Activated CD4-positive, alpha-beta T cell treated with anti-CD3 and anti-CD28 coated beads, Interleukin-2, amount 50 U/mL, for 4 hours (primary cell): ENCODE measurements around the gene POLR1G.
A peak's percentile ranks its signal among the peaks of the same experiment; 100 is the strongest.
"Not testable (repeated sequence)": the region's sequence is repeated elsewhere in the genome, so short reads cannot be mapped to it uniquely, and the experiment has no call there.

Experiments used
- DNase-seq, 2 experiments: peaks; one replicate each; pipeline ENCODE4 v3.0.0-alpha.2; 2020

The POLR1G gene

GRCh38 chr19:45401815-45402214 lies 4.6 kb upstream of the POLR1G start:
- no peak for DNase-seq

DNA sequence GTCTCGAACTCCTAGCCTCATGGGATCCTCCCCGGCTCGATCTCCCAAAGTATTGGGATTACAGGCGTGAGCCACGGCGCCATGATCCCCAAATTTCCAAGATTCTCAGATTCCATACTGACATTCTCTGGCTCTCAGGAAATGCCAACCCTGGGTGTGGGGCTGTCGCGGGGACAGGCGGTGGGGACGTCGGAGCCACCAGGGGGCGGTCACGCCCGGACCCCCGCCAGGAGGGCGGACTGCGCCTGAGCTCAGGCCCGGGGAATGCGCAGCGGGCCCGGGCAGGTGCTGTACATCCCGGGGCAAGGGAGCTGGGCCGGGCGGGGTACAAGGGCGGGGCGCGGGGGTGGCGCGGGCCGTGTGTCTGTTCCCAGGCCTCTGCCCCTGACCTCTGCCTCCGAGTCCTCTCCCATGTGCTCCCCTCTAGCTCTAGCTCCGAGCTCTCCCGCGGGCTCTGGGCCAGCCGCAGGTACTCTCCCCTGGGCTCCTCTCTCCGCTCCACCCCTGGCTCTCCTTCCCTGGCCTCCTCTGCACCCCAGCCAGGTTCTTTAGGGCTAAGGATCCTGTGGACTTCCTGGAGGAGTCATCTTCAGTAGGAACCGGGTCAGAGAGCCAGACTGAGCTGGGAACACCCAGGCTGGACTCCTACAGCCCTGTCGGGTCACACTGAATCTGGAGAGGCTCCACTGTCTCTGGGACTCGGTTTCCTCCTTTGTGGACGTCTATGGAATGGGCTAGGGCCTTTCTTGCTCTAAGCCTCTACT lies 4.0 kb upstream of the POLR1G start:
- DNase-seq = no peak

GRCh38 chr19:45403272-45403671 lies 3.2 kb upstream of the POLR1G start:
- DNase-seq = no peak

GRCh38 chr19:45403781-45404556 lies 2.5 kb upstream of the POLR1G start:
- DNase-seq = peak; percentile 55 to 56

DNA sequence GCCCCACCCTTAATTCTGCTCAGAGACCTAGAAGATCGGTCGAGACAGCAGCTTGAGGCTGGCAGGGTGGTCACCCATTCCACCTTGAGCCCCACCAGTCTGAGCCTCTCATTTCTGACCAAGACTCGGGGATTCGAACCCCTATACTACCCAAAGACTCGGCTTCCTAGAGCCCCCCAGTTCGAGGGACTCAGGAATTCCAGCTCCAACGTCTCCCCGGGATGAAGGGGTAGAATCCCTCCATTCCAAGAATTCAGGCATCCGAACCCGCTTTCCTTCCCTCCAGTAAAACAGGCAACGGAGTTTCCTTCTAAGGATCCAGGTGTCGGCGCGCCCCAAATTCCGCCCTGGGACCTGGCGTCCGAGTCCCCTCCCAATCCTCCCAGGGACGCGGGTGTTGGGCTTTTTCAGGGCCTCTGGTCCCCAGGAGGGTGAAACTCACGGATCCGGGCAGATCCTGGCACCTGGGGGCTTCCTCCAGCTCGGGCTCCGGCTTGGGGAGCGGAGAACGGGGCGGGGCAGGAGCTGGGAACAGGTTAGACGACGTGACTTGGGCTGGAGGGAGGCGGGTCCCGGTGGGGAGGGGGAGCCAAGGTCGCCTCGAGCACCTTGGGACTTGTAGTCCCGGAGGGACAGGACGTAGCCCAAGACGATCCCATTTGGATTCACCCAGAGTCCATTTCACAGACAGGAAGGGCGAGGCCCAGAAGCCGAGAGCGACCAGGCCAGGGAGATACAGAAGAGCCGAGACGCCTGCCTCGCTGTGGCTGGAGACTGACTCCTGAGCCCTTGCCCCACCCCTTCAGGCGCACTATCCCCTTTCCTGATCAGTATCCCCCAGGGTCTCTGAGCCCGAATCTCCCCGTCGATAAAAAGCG lies 1.6 kb upstream of the POLR1G start, which contains the start of gene PPP1R13L:
Gene PPP1R13L, minus strand, starts transcription at position 513 of the 878 bp plus-strand sequence. CDS start 6,751 bp downstream, outside the sequence.
- DNase-seq = peak; percentile 39 to 41

- peak; percentile 77 to 81 for DNase-seq
Measured at GRCh38 chr19:45405435-45406225, 814 bp upstream of the POLR1G start.

DNA sequence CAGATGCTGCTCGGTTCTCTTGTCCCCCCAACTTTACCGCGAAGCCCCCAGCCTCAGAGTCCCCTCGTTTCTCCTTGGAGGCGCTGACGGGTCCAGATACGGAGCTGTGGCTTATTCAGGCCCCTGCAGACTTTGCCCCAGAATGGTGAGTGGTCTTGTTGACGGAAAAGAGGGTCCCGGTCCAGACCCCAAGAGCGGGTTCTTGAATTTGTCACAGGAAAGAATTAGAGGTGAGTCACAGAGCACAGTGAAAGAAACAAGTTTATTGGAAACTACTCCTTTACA lies 589 bp downstream of the POLR1G start:
- no peak for DNase-seq

DNA sequence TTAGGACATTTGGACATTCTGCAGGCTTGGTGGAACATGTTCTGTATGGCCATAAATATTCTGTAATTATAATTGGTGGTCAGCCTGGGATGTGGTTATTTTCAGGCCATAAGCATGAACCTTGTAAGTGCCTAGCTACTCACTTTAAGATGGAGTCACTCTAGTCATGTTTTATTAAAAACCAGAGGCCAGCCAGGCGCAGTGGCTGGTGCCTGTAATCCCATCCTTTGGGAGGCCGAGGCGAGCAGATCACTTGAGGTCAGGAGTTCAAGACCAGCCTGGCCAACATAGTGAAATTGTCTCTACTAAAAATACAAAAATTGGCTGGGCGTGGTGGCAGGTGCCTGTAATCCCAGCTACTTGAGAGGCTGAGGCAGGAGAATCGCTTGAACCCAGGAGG lies 1.1 kb downstream of the POLR1G start:
- DNase-seq = not testable (repeated sequence)

DNA sequence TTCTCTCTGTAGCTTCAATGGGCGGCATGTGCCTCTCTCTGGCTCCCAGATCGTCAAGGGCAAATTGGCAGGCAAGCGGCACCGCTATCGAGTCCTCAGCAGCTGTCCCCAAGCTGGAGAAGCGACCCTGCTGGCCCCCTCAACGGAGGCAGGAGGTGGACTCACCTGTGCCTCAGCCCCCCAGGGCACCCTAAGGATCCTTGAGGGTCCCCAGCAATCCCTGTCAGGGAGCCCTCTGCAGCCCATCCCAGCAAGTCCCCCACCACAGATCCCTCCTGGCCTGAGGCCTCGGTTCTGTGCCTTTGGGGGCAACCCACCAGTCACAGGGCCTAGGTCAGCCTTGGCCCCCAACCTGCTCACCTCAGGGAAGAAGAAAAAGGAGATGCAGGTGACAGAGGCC lies 1.7 kb downstream of the POLR1G start:
- DNase-seq = no peak

GRCh38 chr19:45408830-45409556 lies 2.5 kb downstream of the POLR1G start:
- no peak for DNase-seq

- no peak for DNase-seq
Measured at GRCh38 chr19:45409557-45409920, 3.1 kb downstream of the POLR1G start.

DNA sequence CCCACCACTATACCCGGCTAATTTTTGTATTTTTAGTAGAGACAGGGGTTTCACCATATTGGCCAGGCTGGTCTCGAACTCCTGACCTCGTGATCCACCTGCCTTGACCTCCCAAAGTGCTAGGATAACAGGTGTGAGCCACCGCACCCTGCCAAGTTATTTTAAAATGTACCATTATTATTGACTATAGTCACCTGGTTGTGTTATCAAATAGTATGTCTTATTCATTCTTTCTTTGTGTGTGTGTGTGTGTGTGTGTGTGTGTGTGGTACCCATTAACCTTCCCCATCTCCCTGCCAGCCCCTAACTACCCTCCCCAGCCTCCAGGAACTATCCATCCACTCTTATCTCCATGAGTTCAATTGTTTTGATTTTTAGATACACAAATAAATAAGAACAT lies 3.9 kb downstream of the POLR1G start:
- not testable (repeated sequence) for DNase-seq

DNA sequence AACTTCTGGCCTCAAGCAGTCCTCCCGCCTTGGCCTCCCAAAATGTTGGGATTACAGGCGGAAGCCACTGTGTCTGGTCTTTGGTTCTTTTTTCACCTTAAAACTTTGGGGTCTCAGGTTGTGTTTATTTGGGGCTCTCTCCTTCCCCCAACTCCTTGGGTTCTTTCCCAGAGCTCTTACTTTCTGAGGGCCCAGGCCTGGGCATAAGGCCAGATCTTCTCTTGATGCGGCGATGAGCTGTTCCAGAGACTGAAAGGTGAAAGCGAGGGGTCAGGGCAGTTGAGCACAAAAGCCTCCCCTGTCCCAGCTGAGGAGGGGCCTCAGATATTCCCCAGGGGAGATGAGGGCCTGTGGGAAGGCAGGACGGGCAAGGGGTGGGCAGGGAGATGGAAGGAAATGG lies 7.1 kb downstream of the POLR1G start:
- no peak for DNase-seq

DNA sequence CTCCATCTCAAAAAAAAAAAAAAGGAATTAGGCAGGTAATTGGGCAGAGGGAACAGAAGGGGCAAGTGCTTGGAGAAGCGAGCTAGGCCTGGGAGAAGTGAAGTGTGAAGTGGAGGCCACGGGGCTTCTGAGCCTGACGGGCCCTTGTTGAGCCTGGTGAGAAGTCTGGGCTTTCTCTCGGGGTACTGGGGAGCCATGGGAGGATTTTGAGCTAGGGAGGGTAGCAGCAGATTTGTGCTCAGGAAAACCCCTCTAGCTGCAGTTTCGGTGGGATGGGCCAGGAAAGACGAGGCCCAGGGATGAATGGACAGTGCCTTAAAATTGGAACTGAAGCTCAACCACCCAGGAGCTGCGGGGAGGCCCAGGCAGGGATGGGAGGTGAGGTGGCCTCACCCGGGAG lies 8.0 kb downstream of the POLR1G start:
- no peak for DNase-seq

- DNase-seq = no peak
Measured at GRCh38 chr19:45417151-45417550, 10.7 kb downstream of the POLR1G start.

DNA sequence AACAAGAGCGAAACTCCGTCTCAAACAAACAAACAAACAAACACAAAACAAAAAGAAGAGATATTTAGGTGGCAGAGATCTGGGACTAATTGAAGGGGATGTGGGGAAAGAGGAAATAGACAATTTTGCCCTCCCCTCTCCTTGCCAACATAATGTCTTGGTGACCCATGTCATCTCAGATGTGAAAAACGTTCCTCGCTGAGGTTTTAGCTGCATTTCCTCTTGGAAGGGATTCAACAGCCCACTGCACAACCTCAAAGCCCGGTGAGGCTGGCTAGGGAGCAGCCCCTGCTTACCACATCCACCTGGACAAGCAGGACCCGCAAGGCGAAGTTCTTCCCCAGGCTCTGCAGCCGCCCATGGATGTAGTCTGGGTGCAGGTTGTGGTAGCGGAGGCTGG lies 12.4 kb downstream of the POLR1G start:
- DNase-seq = no peak

GRCh38 chr19:45419396-45419795 lies 13.0 kb downstream of the POLR1G start:
- no peak for DNase-seq

GRCh38 chr19:45419895-45420294 lies 13.5 kb downstream of the POLR1G start:
- DNase-seq = no peak

GRCh38 chr19:45420356-45420755 lies 13.9 kb downstream of the POLR1G start:
- DNase-seq = no peak

GRCh38 chr19:45420871-45421270 lies 14.4 kb downstream of the POLR1G start:
- no peak for DNase-seq

- DNase-seq = no peak
Measured at GRCh38 chr19:45421947-45422498, 15.6 kb downstream of the POLR1G start.
